ENCODE data around the gene SUDS3. TPM values are rescaled to one million over a fixed set of nuclear protein-coding genes. Genes with fewer than 3 reads are reported as not detected.

The SUDS3 gene
- total RNA-seq, 1 donor from 2014 or later: 33.7 TPM

GRCh38 chr12:118447181-118447580, 70.8 kb downstream of the SUDS3 start:
- no peaks in the 10 kb centered on the region for H3K9me3 Mint-ChIP-seq
- DNase-seq (no peak), ATAC-seq (ENCODE audit: low read depth) (no peak)
- CTCF ChIA-PET: no interaction called here
- no peak overlapping the region for H3K27ac Mint-ChIP-seq
- no peaks in the 10 kb centered on the region for H3K36me3 Mint-ChIP-seq (ENCODE audit: low read depth)
- no peak overlapping the region for H3K4me3 Mint-ChIP-seq
- POLR2A ChIA-PET: no interaction called here
- intact Hi-C loops (cut with micrococcal nuclease): no loop called here
- H3K27me3 Mint-ChIP-seq: peaks cover 17% of the 10 kb centered on the region
- TF ChIP-seq CTCF (IDR thresholded peaks at IDR 0.05): no peak
- no peaks in the 10 kb centered on the region for H3K4me1 Mint-ChIP-seq

- no peaks in the 10 kb centered on the region for H3K4me1 Mint-ChIP-seq
Measured at GRCh38 chr12:118448341-118448740, 72.0 kb downstream of the SUDS3 start.

GRCh38 chr12:118455327-118455726, 79.0 kb downstream of the SUDS3 start:
- H3K4me1 Mint-ChIP-seq: no peaks in the 10 kb centered on the region
- no peak for DNase-seq
- no peak overlapping the region for H3K27ac Mint-ChIP-seq
- H3K4me3 Mint-ChIP-seq: no peak overlapping the region
- POLR2A ChIA-PET: no interaction called here
- peaks cover 6% of the 10 kb centered on the region for H3K9me3 Mint-ChIP-seq
- no peak for TF ChIP-seq CTCF (IDR thresholded peaks at IDR 0.05)
- ATAC-seq (ENCODE audit: low read depth): no peak
- CTCF ChIA-PET: no interaction called here
- intact Hi-C loops (cut with micrococcal nuclease): no loop called here
- H3K36me3 Mint-ChIP-seq (ENCODE audit: low read depth): no peaks in the 10 kb centered on the region
- peaks cover 15% of the 10 kb centered on the region for H3K27me3 Mint-ChIP-seq

More at GRCh38 chr12:118448341-118448740, 72.0 kb downstream of the SUDS3 start:
- TF ChIP-seq CTCF (IDR thresholded peaks at IDR 0.05): no peak
- Mint-ChIP-seq H3K27ac (no peak overlapping the region), H3K4me3 (no peak overlapping the region), H3K9me3 (no peaks in the 10 kb centered on the region), H3K36me3 (ENCODE audit: low read depth) (no peaks in the 10 kb centered on the region), H3K27me3 (peaks cover 15% of the 10 kb centered on the region)
- ChIA-PET POLR2A (no interaction called here), CTCF (no interaction called here)
- intact Hi-C loops (cut with micrococcal nuclease): no loop called here
- ATAC-seq (ENCODE audit: low read depth) (no peak), DNase-seq (no peak)

GRCh38 chr12:118456741-118457140, 80.4 kb downstream of the SUDS3 start:
- DNase-seq (no peak), ATAC-seq (ENCODE audit: low read depth) (no peak)
- H3K4me1 Mint-ChIP-seq: no peaks in the 10 kb centered on the region
- peaks cover 11% of the 10 kb centered on the region for H3K9me3 Mint-ChIP-seq
- POLR2A ChIA-PET: no interaction called here
- no peaks in the 10 kb centered on the region for H3K36me3 Mint-ChIP-seq (ENCODE audit: low read depth)
- TF ChIP-seq CTCF (IDR thresholded peaks at IDR 0.05): no peak
- H3K27ac Mint-ChIP-seq: no peak overlapping the region
- intact Hi-C loops (cut with micrococcal nuclease): no loop called here
- CTCF ChIA-PET: no interaction called here
- peaks cover 8% of the 10 kb centered on the region for H3K27me3 Mint-ChIP-seq
- H3K4me3 Mint-ChIP-seq: no peak overlapping the region

GRCh38 chr12:118459110-118459509, 82.8 kb downstream of the SUDS3 start:
- Mint-ChIP-seq H3K4me1 (no peaks in the 10 kb centered on the region), H3K27me3 (peaks cover 2% of the 10 kb centered on the region), H3K27ac (no peak overlapping the region), H3K4me3 (no peak overlapping the region), H3K36me3 (ENCODE audit: low read depth) (no peaks in the 10 kb centered on the region), H3K9me3 (peaks cover 11% of the 10 kb centered on the region)
- no peak for ATAC-seq (ENCODE audit: low read depth)
- no peak for TF ChIP-seq CTCF (IDR thresholded peaks at IDR 0.05)
- intact Hi-C loops (cut with micrococcal nuclease): no loop called here
- POLR2A ChIA-PET: no interaction called here
- DNase-seq: no peak
- CTCF ChIA-PET: no interaction called here

Data from activated B cell treated with CpG ODN at 0.5 μM for 24 hours (primary cell).